ENCODE data around the gene GRM4.

Gene GRM4

DNA sequence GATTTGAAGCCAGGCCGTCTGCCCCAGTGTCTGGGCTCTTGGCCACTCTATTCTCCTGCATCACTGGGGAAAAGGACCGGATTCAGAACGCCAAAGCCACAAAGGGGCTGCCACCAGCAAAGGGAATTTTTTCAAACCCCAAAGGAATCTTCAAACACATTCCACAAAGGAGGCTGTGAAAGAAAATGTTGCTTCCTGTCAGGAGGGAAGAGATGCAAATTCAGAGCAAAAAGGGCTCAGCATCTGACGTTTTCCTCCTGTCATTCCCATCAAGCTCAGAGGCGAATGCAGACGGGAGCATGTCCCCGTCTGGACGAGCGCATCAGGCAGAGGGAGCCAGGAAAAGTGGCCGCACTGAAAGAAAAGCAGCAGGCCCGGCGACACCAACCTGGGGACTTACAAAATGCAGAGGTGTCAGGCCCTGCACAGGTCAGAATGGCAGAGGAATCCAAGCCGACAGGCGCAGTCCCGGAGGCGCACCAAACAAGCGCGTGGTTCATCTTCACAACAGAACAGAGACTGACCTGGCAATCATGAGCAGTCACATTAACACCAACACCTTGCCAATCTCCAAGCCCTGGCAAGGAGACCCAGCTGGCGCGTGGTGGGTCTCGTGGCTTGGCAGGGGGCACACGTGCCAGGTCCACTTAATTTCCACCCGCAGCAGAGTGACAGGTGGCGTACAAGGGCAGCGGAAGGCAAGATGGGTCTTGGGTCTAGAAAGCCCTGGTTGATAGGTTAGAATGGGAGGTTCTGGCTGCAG, 62.8 kb downstream of the GRM4 start:
- DNase-seq, result no peak

DNA sequence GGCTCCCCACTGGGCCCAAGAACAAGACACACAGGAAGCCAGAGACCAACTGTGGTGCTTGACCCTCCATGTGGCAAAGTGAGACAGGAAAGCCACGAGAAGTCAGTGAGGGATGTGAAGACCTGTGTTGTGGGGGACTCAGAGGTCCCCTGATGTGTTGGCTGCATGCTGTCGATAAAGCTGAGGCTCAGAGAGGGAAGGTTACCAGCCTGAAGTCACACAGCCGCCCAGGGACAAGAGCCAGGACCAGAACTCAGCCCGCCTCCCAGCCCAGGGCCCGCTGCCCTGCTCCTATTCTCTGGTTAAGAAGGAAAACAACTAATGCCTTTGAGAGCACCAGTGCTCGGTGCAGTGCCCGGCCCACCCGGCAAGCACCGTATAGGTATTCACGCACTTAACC, 63.5 kb downstream of the GRM4 start:
- DNase-seq, result no peak

DNA sequence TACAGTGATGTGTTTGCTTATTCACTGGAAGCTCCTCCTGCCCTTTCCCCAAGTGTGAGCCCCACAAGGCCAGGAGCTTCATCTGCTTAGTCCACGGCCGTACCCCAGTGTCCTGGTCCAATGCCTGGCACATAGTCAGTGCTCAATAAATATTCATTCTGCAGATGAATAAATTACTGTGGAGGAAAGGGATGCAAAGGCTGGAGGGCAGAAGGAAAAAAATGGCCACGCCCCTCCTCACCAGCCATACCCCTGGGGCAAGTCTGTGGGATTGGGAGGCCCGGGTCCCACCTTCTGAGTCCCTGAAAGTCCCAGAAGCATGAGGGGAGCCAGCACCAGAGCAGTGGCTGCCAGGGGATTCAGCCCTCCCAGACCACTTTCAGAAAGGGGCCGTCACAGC, 65.5 kb downstream of the GRM4 start:
- DNase-seq, result no peak

DNA sequence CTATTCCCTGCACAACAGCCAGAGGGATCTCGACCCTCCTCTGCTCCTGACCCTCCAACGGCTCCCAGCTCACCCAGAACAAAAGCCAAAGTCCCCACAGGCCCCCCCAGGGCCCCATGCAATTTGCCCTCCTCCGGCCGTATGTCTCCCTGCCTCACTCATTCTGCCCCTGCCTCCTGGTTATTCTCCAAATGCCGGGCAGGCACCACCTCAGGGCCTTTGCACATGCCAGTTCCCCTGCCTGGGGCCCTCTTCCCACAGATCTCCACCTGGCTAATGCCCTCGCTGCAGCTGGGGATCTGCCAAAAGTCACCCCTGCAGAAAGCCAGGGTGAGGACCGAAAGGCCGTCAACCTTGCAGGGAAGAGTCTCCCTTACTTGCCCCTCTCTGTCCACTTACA, 66.0 kb downstream of the GRM4 start:
- no peak for DNase-seq

DNA sequence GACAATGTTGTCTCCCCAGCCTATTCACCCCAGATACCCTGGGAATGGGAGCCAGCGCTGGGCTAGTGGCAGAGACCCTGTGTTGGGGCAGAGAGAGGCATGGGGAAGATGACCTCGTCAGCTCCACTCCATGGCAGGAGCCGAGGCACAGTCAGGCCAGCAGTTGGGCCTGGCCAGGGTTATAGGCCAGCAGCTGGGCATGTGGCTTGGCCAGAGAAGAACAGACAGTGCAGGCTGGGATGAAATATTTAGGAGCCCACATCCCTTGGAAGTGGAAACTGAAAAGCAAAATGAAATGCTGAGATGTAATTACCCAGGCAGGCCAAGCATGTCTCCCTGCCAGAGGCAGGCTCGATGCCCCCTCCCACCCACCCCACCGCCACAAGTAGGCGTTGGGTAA, 70.0 kb downstream of the GRM4 start:
- no peak for DNase-seq

DNA sequence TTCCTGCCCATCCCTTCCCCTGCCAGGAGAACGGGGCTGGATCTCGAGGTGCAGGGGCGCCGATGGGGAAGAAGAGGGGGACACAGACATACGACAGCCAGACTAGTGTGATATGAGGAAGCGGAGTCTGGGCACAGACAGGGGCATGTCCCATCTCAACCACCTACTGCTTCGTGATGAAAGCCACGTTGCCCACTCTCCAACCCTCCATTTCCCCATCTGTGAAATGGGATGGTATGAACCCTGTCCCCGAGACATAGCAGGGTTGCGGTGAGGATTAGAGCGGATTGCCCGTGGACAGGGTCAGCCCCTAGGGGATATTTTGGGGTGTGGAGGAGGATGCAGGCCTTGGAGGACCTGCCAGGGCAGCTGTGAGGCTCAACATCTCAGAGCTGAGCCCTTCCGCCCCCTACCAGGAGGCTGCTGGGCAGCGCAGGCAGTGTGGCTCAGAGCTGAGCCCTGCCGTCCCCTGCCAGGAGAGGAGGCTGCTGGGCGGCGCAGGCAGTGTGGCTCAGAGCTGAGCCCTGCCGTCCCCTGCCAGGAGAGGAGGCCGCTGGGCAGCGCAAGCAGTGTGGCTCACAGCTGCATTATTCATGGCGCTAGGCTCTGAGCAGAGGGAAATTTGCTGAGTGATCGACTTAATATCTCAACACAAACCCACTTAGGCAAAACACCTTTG, 71.7 kb downstream of the GRM4 start:
- DNase-seq, result peak; percentile 62

DNA sequence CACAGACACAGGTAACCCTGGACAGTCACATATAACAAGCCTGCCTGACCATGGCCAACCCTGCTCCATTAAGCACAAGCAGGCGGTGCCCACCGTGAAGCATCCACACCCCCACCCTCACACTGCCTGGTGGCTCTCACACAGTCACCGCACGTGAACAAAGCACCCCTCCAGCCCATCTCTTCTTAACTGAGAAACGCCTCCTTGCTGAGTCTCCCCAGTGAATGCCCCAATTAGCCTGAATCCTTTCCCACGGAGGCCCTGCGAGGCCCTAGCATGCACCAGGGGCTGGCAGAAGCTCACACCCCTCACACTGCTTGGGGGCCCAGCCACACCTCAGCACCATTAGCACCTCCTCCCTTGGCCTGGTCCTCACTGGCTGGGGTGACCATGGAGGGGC, 72.3 kb downstream of the GRM4 start:
- DNase-seq, result no peak

DNA sequence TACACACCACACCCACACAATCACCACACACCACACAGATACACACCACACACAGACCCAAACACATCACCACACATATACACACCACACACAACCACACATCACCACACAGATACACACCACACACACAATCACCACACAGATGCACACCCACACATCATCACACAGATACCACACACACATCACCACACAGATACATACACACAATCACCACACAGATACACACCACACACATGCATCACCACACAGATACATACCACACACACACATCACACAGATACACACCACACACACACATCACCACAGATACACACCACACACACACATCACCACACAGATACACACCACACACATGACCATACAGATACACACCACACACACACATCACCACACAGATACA, 73.2 kb downstream of the GRM4 start:
- DNase-seq, result no peak

DNA sequence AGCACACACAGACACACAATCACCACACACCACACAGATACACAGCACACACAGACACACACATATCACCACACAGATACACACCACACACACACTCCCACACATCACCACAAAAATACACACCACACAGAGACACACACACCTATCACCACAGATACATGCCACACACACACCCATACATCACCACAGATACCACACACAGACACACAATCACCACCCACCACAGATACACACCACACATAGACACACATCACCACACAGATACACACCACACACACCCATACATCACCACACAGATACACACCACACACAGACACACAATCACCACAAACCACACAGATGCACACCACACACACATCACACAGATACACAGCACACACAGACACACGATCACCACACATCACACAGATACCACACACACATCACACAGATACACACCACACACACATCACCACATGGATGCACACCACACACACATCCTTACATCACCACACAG, 74.0 kb downstream of the GRM4 start:
- DNase-seq, result no peak

DNA sequence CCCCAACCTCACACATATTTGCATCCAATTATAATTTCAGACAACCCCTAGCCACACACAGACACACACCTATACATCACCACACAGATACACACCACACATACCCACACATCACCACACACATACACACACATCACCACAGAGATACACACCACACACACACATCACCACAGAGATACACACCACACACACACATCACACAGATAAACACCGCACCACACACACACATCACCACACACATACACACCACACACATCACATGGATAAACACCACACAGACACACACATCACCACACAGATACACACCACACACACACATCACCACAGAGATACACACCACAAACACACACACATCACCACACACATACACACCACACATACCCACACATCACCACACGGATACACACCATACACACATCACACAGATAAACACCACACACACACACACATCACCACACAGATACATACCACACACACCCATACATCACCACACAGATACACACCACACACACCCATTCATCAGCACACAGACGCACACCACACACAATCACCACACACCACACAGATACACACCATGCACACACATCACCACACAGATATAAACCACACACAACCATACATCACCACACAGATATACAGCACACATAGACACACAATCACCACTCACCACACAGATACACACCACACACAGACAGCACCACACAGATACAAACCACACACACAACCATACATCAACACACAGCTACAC, 74.6 kb downstream of the GRM4 start:
- no peak for DNase-seq

DNA sequence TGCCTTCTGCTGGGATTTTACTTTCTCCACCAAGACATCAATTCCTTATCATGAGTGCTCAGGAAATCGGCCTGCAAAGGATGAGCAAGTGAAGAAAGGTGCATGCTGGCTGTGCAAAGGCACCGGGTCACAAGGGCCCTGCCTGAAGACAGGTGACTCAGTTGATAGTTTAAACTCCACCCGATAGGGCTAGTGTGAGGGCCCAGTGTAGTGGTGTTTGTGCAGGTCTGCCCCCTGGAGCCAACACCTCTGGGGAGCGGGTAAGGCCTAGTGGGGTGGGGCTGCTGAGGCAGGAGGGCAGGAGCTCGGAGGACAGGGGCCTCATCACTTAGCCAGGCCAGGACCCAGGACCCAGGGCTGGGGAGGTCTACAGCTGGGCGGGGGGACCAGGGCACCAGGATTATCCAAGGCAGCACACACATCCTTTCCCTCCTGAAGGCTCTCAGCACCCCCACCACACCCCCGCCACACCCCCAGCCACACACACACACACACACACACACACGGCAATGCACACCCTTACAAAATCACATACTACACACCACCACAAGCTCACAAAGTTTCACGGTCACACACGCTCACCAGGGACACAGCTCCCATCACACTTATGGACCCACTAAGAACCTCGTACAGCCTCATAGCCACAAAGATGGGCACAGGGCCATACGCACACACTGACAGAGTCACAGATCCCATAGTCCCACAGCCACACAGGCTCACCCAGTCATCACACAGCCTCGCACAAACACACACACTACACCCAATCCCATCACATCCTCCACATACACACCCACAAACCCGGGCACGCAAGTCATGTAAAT, 75.4 kb downstream of the GRM4 start:
- DNase-seq, result no peak

DNA sequence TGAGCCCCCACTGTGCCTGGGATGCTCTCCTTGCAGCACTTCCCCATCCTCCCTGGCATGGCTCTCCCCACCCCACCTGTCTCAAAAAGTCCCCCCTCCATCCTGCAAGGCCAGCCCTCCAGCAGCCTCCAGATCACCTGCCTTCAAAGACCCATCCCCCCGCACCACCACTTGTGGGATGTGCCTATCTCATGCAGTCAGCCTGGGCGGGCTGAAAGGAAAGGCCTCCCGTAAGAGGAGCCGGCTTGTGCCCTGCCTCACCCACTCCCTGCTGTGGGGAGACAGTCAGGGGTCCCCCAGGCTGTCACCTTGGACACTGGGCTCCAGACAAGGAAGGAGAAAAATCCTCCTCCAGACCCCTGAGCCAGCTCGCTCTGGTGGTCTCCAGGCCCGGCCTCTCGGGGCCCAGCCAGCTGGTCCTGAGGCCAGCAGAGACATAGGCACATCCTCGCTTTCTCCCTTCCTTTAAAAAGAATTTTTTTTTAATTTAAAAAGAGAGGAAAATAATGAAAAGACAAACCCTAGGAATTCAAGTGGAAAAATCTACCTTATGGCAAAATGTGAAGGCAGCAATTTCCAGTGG, 77.3 kb downstream of the GRM4 start:
- no peak for DNase-seq

DNA sequence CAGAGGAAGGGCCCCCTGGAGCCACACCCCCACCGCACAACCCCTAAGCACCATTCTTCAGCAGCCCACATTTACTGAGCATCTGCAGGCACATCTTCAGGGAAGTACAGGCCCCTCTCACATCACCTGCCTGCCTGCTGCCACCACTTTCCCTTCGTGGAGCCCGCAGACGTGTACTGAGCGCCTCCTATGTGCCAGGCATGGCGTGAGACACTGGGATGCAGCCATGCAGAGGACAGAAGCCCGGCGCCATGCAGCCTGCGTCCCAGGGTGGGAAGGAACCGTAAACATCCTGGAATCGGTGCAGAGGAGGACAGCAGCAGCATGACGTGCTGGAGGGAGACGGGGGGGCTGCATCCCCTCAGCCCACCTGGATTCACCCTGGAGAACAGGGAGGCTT, 78.1 kb downstream of the GRM4 start:
- no peak for DNase-seq

DNA sequence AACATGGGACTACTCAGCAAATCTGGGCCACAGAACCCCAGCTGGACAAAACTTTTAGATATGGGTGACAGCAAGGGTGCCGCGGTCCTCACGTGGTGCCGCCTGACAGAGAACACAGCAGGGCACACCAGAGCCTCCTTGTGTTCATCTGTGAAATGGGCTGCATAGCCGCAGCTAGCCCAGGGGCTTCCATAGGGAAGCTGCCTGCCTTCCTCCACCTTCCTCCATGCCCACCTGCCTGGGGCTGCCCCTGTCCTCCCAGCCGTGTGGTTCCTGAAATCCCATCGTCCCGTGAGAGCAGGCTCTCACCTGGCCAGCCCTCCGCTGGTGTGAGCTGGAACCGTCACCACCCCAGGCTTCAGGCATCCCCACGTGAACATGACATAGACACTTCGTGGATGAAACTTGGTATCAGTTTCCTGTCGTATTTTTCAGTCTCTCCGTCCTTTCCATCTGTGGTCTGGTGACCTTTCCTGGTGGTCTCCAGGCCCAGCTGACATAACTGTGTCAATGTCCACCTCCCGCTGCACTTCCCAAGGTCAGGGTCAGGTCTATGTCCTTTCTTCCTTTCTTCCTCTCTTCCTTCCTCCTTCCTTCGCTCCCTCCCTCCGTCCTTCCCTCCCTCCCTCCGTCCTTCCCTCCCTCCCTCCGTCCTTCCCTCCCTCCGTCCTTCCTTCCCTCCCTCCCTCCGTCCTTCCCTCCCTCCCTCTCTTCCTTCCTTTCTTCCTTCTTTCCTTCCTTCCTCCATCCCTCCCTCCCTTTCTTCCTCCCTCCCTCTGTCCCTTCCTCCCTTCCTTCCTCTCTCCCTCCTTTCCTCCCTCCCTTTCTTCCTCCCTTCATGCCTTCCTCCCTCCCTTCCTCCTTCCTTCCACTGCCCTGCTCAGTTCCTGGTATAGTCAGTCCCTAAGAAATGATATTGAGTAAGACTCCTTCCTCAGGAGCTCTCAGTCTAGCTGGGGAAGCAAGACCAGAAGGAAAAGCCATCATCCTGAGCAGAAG, 78.8 kb downstream of the GRM4 start:
- no peak for DNase-seq

DNA sequence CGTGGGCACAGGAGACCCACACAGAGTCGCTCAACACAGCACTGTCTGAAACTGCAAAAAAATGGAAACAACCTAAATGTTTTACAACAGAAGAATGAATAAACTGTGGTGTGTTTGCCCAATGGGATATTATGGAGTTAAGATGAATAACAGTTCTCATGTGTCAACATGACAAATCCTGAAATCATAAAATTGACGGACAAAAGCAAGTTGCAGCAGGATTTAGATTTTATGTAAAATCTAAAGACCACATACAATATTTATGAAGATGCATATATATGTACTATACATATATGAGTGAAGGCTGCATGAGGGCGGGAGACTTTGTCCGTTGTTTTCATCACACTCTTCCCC, 79.7 kb downstream of the GRM4 start:
- no peak for DNase-seq

DNA sequence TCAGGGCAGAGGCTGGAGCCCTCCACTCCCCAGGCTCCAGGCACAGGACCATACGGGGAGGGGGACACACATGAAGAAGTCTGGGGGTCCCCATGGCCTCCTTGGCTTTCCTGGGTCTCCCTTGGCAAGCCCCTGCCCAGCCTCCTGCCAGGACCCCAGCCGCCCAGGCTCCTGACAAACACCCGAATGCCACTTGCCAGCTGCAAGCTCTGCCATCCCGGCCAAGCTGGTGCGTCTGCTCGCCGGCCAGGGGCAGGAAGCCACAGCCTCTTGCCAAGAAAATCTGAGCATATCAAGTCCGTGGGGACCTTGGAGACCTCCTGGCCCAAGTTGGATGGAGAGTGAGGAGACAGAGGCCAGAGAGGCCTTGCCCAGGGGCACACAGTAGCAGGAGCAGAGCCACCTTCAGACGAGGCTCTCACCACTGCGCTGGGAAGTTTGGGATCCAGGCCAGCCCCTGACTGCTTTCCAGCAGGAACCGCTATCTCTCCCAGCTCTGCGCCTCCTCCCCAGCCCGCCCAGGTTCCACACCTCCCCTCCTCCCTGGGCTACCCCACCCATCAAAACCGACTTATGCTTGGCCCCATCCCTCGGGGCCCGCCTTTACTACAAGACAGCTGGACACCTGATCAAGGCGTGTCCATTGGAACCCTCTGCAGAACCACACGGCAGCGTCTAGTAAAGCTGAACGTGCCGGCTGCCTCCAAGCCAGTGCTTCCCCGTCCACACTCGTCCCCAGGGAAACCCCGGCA, 80.2 kb downstream of the GRM4 start:
- peak; percentile 8 for DNase-seq

DNA sequence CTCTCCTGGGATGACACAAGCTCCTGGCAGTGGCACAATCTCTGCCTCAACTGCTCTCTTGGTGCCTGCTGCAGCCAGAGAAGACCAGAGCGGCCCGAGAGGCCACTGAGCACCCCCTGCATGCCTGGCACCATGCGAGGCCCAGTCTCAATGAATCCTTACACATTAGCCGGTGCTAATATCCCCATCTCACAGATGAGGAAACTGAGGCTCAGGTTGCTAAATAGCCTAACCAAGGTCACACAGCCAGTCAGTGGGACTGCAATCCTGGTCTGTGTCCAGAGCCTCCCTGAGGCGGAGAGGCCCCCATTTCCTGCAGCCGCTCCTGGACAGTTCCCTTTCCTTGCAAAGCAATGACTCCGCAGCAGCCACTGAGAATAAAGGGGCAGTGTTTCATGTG, 81.2 kb downstream of the GRM4 start:
- DNase-seq, result no peak

DNA sequence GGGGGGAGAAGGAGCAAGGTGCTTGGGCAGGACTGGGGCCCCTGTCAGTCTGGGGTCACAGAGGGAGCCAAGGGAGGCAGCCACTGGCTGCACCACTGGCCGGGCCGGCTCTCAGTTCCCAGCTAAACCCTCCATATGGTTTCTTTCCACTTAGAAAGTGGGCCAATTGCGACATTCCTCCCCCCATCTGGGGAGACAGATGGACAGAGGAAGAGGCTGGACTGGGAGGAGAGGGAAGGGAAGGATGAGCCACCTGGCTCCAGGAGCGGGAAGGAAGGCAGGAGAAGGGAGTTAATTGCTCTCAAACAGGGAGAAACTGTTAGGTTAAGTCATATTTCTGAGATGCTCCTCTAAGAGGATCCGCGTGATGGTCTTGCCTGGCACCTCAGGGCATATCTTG, 82.2 kb downstream of the GRM4 start:
- DNase-seq, result no peak

DNA sequence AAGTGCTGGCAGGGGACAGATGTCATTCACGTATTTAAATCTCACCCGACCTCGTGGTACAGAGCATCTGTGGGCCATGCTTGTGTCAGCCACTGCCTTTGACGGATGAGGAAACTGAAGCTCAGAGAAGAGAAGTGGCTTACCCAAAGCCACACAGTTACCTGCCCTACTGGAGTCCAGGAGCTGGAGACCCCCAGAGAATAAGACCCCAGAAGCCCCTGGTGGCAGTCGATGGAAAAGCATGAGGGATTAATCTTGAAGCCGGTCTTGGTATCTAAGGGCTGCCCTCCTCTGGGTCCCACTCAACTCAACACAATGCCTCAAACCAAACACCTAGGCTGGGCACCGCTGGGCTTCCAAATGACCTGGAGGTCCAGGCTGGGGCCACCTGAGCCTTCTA, 83.1 kb downstream of the GRM4 start:
- no peak for DNase-seq

DNA sequence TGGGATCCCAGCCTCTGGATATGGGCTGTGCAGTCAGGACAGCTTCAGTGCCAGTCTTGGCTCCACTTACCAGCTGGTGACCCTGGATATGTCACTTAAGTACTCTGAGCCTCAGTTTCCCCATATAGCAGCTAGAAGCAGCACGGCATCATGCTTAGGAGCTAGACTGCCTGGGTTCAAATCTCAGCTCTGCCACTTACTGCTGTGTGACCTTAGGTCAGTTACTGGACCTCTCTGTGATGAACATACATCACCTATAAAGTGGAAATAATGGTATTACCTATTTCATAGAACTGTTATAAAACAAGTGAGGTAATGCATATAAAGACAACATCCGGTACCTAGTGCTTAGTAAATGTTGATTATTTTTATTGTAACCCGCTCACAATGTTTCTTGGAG, 83.7 kb downstream of the GRM4 start:
- no peak for DNase-seq

DNA sequence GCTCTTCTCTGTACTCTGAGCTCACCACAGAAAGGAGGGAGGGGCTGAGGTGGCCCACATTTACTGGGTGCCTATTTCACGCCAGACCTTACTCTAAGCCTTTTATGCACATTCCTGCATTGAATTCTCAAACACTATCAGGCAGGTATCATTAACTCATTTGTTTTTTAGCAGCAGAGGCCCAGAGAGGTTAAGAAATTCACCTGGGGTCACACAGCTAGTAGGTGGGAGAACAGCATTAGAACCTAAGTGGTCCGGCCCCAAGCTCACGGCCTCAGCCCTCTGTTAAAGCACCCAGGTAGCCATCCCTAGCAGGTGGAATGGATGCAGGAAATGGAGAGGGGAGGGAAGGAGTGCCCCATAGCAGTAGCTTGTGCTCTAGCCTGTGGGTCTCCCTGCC, 84.5 kb downstream of the GRM4 start:
- DNase-seq, result no peak
